Liver (tissue), 5 donors: ENCODE measurements around the gene EDA. TPM values are rescaled to one million over a fixed set of nuclear protein-coding genes. Genes with fewer than 3 reads are reported as not detected.

Experiments
- polyA plus RNA-seq, 2 donors: library from polyadenylated mRNA; stranded (reverse) in 1 of 2; unstranded in 1 of 2; fragments of 200-250 nt in 1 of 2; fragments of >200 nt in 1 of 2; fragmentation: Nextera tagmentation in 1 of 2; extraction: Ambion mirVana in 1 of 2; gene quantifications; one replicate each; pipeline versions ENCODE4 v1.2.1 to v1.2.3, GENCODE V29; 2013 to 2015
- small RNA-seq: library from RNA; depleted of rRNA; stranded (forward); fragments of <200 nt; gene quantifications from one replicate; pipeline ENCODE3, GENCODE V24; 2014
- total RNA-seq, 2 donors: library from RNA; depleted of rRNA; stranded (reverse); fragments of >200 nt; gene quantifications; one replicate each; pipeline ENCODE4 v1.2.3, GENCODE V29; 2014
- donor health status: healthy.
- donor health status: healthy.
- donor health status: healthy.

Gene EDA
- total and polyA plus RNA-seq, 4 donors = 0.39 to 2.6 (median 1.5) TPM

Small RNA genes lying within 50 kb of the gene (small RNA-seq; reads per million reads assigned to genes)
- gene MIR676 (0.29 reads per million, percentile 25 among the genes with 10 or more reads in this experiment), gene RF00012 (not detected)

Other genes with a start within 250 kb of the EDA start
- under 1 TPM in 1 of 2 donors, not detected in 1; 0.08 TPM for gene NALF2, start 111.8 kb upstream of the EDA start, total RNA-seq
- under 1 TPM in 1 of 2 donors, not detected in 1; 0.18 TPM for gene NALF2, start 111.8 kb upstream of the EDA start, polyA plus RNA-seq